Stimulated activated CD8-positive, alpha-beta memory T cell treated with anti-CD3 and anti-CD28 coated beads, Interleukin-4, amount 100 ng/mL, for 1 hour (primary cell): ENCODE results near the gene ADARB2.
"Not testable (repeated sequence)": the region's sequence is repeated elsewhere in the genome, so short reads cannot be mapped to it uniquely, and the experiment has no call there.

Experiments used
- DNase-seq, 2 donors: peaks; one replicate each; pipeline ENCODE4 v3.0.0-alpha.2; 2020; ENCODE audit warnings: low read depth in 2 of 2, low spot score in 1 of 2

The ADARB2 gene

GRCh38 chr10:1335642-1336041 lies 401.7 kb downstream of the ADARB2 start:
- no peak for DNase-seq

GRCh38 chr10:1333981-1334380 lies 403.3 kb downstream of the ADARB2 start:
- DNase-seq = no peak

- DNase-seq = no peak
Observed at GRCh38 chr10:1331560-1331959, 405.8 kb downstream of the ADARB2 start.

- no peak for DNase-seq
Observed at GRCh38 chr10:1329622-1330021, 407.7 kb downstream of the ADARB2 start.

- no peak for DNase-seq
Observed at GRCh38 chr10:1328981-1329614, 408.2 kb downstream of the ADARB2 start.

GRCh38 chr10:1328161-1328823 lies 409.0 kb downstream of the ADARB2 start:
- no peak for DNase-seq

- DNase-seq = no peak
Observed at GRCh38 chr10:1327759-1328158, 409.6 kb downstream of the ADARB2 start.

GRCh38 chr10:1326514-1326913 lies 410.8 kb downstream of the ADARB2 start:
- not testable (repeated sequence) for DNase-seq

- no peak for DNase-seq
Observed at GRCh38 chr10:1324903-1325302, 412.4 kb downstream of the ADARB2 start.

- no peak for DNase-seq
Observed at GRCh38 chr10:1323951-1324350, 413.4 kb downstream of the ADARB2 start.

- no peak for DNase-seq
Observed at GRCh38 chr10:1320739-1321320, 416.5 kb downstream of the ADARB2 start.

- no peak for DNase-seq
Observed at GRCh38 chr10:1316809-1317143, 420.5 kb downstream of the ADARB2 start.

GRCh38 chr10:1316121-1316808 lies 421.1 kb downstream of the ADARB2 start:
- no peak for DNase-seq

GRCh38 chr10:1315178-1315577 lies 422.1 kb downstream of the ADARB2 start:
- no peak for DNase-seq

GRCh38 chr10:1311726-1312125 lies 425.6 kb downstream of the ADARB2 start:
- no peak for DNase-seq

GRCh38 chr10:1310271-1310789 lies 427.0 kb downstream of the ADARB2 start:
- no peak for DNase-seq

GRCh38 chr10:1309617-1310270 lies 427.6 kb downstream of the ADARB2 start:
- no peak for DNase-seq

GRCh38 chr10:1308962-1309616 lies 428.2 kb downstream of the ADARB2 start:
- no peak for DNase-seq

- no peak for DNase-seq
Observed at GRCh38 chr10:1308173-1308961, 429.0 kb downstream of the ADARB2 start.

- DNase-seq = no peak
Observed at GRCh38 chr10:1301143-1301542, 436.2 kb downstream of the ADARB2 start.
